Mesendoderm (in vitro differentiated cells): ENCODE data around the gene ZBED2.

Experiments
- DNase-seq: peaks from one replicate; pipeline ENCODE4 v3.0.0; 2013
- H2AK5ac ChIP-seq: 2 replicates; pipeline ENCODE4 v1.6.1; 2013; ENCODE audit warnings: low read length, inconsistent platforms
- H2BK120ac ChIP-seq: 2 replicates; pipeline ENCODE4 v1.6.1; 2013; ENCODE audit warnings: low read depth, mild to moderate bottlenecking, low read length, moderate library complexity, mixed read lengths
- H2BK15ac ChIP-seq: replicated peaks from 2 replicates; pipeline ENCODE4 v1.6.1; 2013; ENCODE audit warnings: low read depth, mild to moderate bottlenecking, moderate library complexity
- H2BK5ac ChIP-seq: 2 replicates; pipeline ENCODE4 v1.6.1; 2013; ENCODE audit warnings: low read length, inconsistent platforms
- H3K18ac ChIP-seq: 2 replicates; pipeline ENCODE4 v1.6.1; 2013; ENCODE audit warnings: mild to moderate bottlenecking, low read length, mixed read lengths
- H3K23ac ChIP-seq: one replicate; pipeline ENCODE4 v1.6.1; 2013; ENCODE audit warnings: low read length
- H3K27ac ChIP-seq: 2 replicates; pipeline ENCODE4 v1.5.1; 2013; ENCODE audit warnings: low read depth, mild to moderate bottlenecking, inconsistent platforms, low read length, moderate library complexity
- H3K27me3 ChIP-seq: 2 replicates; pipeline ENCODE4 v1.6.1; 2013; ENCODE audit warnings: low read length, control low read depth, mild to moderate bottlenecking, inconsistent platforms; ENCODE audit not compliant: insufficient read depth, poor library complexity
- H3K36me3 ChIP-seq: 2 replicates; pipeline ENCODE4 v1.6.1; 2013; ENCODE audit warnings: low read length, inconsistent platforms; ENCODE audit not compliant: control insufficient read depth, insufficient read depth
- H3K4ac ChIP-seq: one replicate; pipeline ENCODE4 v1.6.1; 2013; ENCODE audit warnings: low read depth, mild to moderate bottlenecking, low read length, moderate library complexity
- H3K4me1 ChIP-seq: 2 replicates; pipeline ENCODE4 v1.6.1; 2013; ENCODE audit warnings: low read depth, low read length, inconsistent platforms; ENCODE audit not compliant: control insufficient read depth
- H3K4me2 ChIP-seq: 2 replicates; pipeline ENCODE4 v1.6.1; 2013; ENCODE audit warnings: low read length
- H3K4me3 ChIP-seq: 2 replicates; pipeline ENCODE4 v1.5.1; 2013; ENCODE audit warnings: mild to moderate bottlenecking, low read length
- H3K56ac ChIP-seq: one replicate; pipeline ENCODE4 v1.6.1; 2013; ENCODE audit warnings: low read length
- H3K79me1 ChIP-seq: 2 replicates; pipeline ENCODE4 v1.6.1; 2013; ENCODE audit warnings: low read length, inconsistent platforms
- H3K79me2 ChIP-seq: 2 replicates; pipeline ENCODE4 v1.6.1; 2013; ENCODE audit warnings: mild to moderate bottlenecking, low read length; ENCODE audit not compliant: control insufficient read depth, insufficient read depth
- H3K9ac ChIP-seq: 2 replicates; pipeline ENCODE4 v1.6.1; 2013; ENCODE audit warnings: low read length, inconsistent platforms
- H4K5ac ChIP-seq: one replicate; pipeline ENCODE4 v1.6.1; 2013; ENCODE audit warnings: low read length
- H4K8ac ChIP-seq: one replicate; pipeline ENCODE4 v1.6.1; 2013; ENCODE audit warnings: low read depth, mild to moderate bottlenecking, control low read depth, low read length, moderate library complexity
- WGBS: extraction: QIAGEN DNeasy Blood & Tissue Kit; methylation state at CpG from one replicate; pipeline ENCODE4 v1.1.7; 2013; ENCODE audit warnings: low lambda C conversion rate, missing lambda C conversion rate; ENCODE audit not compliant: insufficient coverage; ENCODE audit errors: extremely low coverage; 5-methylcytosine and 5-hydroxymethylcytosine counted together

ZBED2 gene

DNA sequence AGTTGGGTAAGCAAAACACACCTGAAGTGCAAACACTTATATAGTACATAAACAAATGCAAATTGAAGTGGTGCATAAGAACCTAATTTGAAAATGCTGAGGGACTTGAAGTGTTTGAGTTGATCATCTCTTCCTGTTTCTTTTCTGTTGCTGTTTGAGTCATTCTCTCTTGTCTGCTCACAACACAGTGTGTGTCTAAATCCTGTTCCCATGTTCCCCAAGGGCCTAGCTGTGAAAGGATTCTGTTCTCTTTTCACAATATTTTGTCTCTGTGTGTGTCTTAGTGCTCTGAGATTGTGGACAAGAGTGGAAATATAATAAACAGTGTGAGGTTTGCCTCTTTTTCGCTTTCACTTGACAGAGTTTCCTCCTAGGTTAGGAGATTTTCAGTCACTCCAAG, 47.1 kb downstream of the ZBED2 start:
- Histone ChIP-seq H3K9ac (no peak overlapping the region), H4K5ac (no peak overlapping the region), H3K56ac (no peak overlapping the region), H3K27ac (no peak overlapping the region), H3K18ac (no peak overlapping the region), H3K4me2 (no peak overlapping the region), H2AK5ac (no peak overlapping the region), H3K4ac (no peak overlapping the region), H3K4me3 (no peak overlapping the region), H3K23ac (no peak overlapping the region), H3K4me1 (peaks cover 2% of the 10 kb centered on the region), H2BK15ac (no peak overlapping the region), H3K79me1 (no peaks in the 10 kb centered on the region), H2BK120ac (no peak overlapping the region), H4K8ac (no peak overlapping the region), H3K27me3 (no peaks in the 10 kb centered on the region), H3K79me2 (no peaks in the 10 kb centered on the region), H3K36me3 (no peaks in the 10 kb centered on the region), H2BK5ac (no peak overlapping the region)
- DNase-seq = no peak
- WGBS = no CpG with 5 or more reads among the region's 1 CpG

DNA sequence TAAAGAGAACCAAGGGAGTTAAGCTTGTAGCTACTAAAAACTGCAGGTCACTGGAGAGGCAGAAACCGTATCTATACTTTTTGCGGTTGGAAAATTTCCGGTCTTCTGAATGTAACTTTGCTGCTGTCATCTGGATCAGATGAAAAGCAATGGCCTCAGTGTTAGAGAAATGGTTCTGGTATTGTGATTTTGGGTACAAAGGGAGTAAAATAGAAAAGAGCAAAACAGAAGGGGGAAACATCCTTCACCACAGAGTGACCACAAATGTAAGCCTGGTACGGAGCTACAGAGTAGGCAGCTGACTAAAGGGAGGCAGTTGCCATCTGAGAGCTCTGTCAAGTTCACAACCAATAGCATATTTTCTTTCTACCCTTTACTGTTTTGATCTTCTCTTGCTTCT, 47.5 kb downstream of the ZBED2 start:
- Histone ChIP-seq H3K4me3 (no peak overlapping the region), H2BK120ac (no peak overlapping the region), H3K56ac (no peak overlapping the region), H3K4ac (no peak overlapping the region), H3K9ac (no peak overlapping the region), H2BK5ac (no peak overlapping the region), H3K27ac (no peak overlapping the region), H3K4me1 (peaks cover 2% of the 10 kb centered on the region), H3K18ac (no peak overlapping the region), H3K23ac (no peak overlapping the region), H3K4me2 (no peak overlapping the region), H3K27me3 (no peaks in the 10 kb centered on the region), H3K36me3 (no peaks in the 10 kb centered on the region), H2BK15ac (no peak overlapping the region), H2AK5ac (no peak overlapping the region), H4K5ac (no peak overlapping the region), H4K8ac (no peak overlapping the region), H3K79me1 (no peaks in the 10 kb centered on the region), H3K79me2 (no peaks in the 10 kb centered on the region)
- DNase-seq = no peak
- WGBS = no CpG with 5 or more reads among the region's 4 CpGs

DNA sequence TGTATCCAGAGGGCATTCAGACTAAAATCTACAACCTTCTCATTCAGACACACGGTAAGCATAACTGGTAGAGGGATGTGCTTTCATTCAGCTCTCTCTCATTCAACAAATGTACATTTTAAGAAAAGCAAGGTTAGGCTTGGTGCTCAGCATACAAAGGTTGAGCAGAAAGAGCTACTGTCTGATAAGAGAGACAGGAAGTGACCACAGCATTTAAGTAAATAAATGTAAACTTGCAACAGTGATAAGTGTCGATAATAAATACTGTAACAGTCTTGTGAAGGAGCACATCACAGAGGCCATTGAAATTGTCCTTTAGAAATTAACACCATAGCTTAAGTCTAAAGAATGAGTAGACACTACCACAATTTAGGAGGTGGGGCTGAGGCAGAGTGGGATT, 49.8 kb downstream of the ZBED2 start:
- Histone ChIP-seq H2BK120ac (no peak overlapping the region), H3K9ac (no peak overlapping the region), H3K79me1 (no peaks in the 10 kb centered on the region), H3K18ac (no peak overlapping the region), H4K5ac (no peak overlapping the region), H3K4ac (no peak overlapping the region), H3K79me2 (no peaks in the 10 kb centered on the region), H3K27ac (no peak overlapping the region), H2BK15ac (no peak overlapping the region), H3K27me3 (no peaks in the 10 kb centered on the region), H2AK5ac (no peak overlapping the region), H3K56ac (no peak overlapping the region), H4K8ac (no peak overlapping the region), H3K4me1 (peaks cover 2% of the 10 kb centered on the region), H3K23ac (no peak overlapping the region), H2BK5ac (no peak overlapping the region), H3K4me3 (no peak overlapping the region), H3K4me2 (no peak overlapping the region), H3K36me3 (no peaks in the 10 kb centered on the region)
- DNase-seq = no peak
- no CpG with 5 or more reads among the region's 2 CpGs for WGBS
